Muscle layer of colon (tissue), 2 donors: ENCODE measurements around the gene ZSCAN21.

Experiments used
- H3K27ac ChIP-seq: one replicate; pipeline ENCODE4 v1.7.0; 2013; ENCODE audit warnings: low read depth, mild to moderate bottlenecking, low read length, moderate library complexity
- H3K27me3 ChIP-seq, 2 donors: one replicate each; pipeline ENCODE4 v1.7.0; 2013; ENCODE audit warnings: low read length in 2 of 2, mild to moderate bottlenecking in 2 of 2; ENCODE audit not compliant: insufficient read depth in 2 of 2, control insufficient read depth in 1 of 2
- H3K36me3 ChIP-seq: one replicate; pipeline ENCODE4 v1.7.0; 2013; ENCODE audit warnings: mild to moderate bottlenecking, low read length; ENCODE audit not compliant: insufficient read depth
- H3K4me1 ChIP-seq: one replicate; pipeline ENCODE4 v1.7.0; 2013; ENCODE audit warnings: mild to moderate bottlenecking, low read length; ENCODE audit not compliant: insufficient read depth
- H3K4me3 ChIP-seq, 2 donors: one replicate each; pipeline ENCODE4 v1.7.0; 2013; ENCODE audit warnings: low read length in 2 of 2, low read depth in 1 of 2, mild to moderate bottlenecking in 1 of 2, moderate library complexity in 1 of 2
- H3K9ac ChIP-seq: one replicate; pipeline ENCODE4 v1.7.0; 2013; ENCODE audit warnings: low read length
- H3K9me3 ChIP-seq: one replicate; pipeline ENCODE4 v1.7.0; 2013; ENCODE audit warnings: mild to moderate bottlenecking, low read length
- donor health status: abdominal sarcoma.
- donor health status: Adenocarcinoma of cecum.

Gene ZSCAN21

DNA sequence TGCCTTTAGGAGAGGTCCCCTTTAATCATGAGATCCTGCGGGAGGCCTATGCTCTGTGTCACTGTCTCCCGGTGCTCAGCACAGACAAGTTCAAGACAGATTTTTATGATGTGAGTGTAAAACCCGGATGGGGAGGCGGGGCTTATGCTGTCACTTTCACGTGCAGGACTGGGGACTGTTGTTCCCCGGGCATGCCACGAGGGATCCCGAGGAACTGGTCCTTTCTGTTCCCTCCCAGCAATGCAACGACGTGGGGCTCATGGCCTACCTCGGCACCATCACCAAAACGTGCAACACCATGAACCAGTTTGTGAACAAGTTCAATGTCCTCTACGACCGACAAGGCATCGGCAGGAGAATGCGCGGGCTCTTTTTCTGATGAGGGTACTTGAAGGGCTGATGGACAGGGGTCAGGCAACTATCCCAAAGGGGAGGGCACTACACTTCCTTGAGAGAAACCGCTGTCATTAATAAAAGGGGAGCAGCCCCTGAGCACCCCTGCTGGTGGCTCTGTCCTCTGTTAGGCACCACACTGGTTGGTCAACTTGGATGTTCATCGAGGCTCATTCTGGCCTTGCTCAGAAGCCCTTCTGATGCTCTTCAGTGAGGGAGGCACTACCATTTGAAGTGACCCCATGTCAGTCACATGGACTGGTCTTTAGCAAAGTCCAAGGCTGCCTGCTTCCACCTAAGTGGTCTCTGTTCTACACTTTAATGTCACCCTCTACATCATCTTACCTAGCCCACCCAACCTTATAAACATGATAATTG, 42.0 kb downstream of the ZSCAN21 start:
- H3K4me1 ChIP-seq: peaks cover 22% of the 10 kb centered on the region
- H3K9me3 ChIP-seq: no peaks in the 10 kb centered on the region
- H3K4me3 ChIP-seq: no peak overlapping the region
- H3K9ac ChIP-seq: no peak overlapping the region
- no peaks in the 10 kb centered on the region for H3K27me3 ChIP-seq
- no peak overlapping the region for H3K27ac ChIP-seq
- H3K36me3 ChIP-seq: peaks cover 64% of the 10 kb centered on the region

DNA sequence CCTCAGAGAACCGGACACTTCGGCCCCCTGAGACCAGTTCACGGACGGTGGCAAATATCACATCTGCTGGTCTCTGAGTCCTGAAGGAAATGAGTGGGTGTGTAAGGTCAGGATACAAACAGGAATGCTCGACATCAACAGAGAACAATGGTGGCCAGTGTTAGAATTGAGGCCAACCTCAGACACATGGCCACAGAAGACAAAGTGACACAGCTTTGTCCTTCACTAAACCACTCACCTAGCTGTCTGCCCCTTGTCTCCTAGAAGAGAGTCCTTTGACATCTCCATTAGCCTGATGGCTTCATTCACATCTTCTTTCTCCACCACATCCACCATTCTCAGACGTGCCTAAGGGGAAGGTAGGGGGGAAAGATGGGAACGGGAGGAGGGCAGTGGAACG, 43.5 kb downstream of the ZSCAN21 start:
- H3K9ac ChIP-seq: no peak overlapping the region
- H3K36me3 ChIP-seq: peaks cover 76% of the 10 kb centered on the region
- H3K4me3 ChIP-seq: no peak overlapping the region
- peaks cover 15% of the 10 kb centered on the region for H3K4me1 ChIP-seq
- no peaks in the 10 kb centered on the region for H3K9me3 ChIP-seq
- no peaks in the 10 kb centered on the region for H3K27me3 ChIP-seq
- H3K27ac ChIP-seq: no peak overlapping the region

DNA sequence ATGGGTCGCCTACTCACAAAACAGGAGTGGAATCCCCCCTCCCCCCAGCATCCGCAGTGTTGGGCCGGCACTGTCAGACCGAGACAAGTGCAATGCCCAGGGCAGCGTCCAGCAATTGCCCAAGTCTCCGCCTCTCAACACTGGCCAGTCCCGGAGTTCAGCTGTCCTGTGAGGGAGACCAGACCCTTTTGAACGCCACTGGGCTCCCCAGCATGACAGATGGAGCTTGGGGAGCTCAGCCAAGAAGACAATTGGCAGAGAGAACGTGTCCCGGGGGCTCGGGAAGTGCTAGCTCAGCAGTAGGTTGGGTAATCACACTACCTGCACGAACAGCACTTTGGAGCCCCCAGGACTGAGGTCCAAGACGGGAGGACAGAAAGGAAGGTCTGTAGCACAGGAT, 43.9 kb downstream of the ZSCAN21 start:
- Histone ChIP-seq H3K36me3 (peaks cover 81% of the 10 kb centered on the region), H3K27ac (no peak overlapping the region), H3K27me3 (no peaks in the 10 kb centered on the region), H3K9ac (no peak overlapping the region), H3K4me3 (no peak overlapping the region), H3K9me3 (no peaks in the 10 kb centered on the region), H3K4me1 (peaks cover 11% of the 10 kb centered on the region)

DNA sequence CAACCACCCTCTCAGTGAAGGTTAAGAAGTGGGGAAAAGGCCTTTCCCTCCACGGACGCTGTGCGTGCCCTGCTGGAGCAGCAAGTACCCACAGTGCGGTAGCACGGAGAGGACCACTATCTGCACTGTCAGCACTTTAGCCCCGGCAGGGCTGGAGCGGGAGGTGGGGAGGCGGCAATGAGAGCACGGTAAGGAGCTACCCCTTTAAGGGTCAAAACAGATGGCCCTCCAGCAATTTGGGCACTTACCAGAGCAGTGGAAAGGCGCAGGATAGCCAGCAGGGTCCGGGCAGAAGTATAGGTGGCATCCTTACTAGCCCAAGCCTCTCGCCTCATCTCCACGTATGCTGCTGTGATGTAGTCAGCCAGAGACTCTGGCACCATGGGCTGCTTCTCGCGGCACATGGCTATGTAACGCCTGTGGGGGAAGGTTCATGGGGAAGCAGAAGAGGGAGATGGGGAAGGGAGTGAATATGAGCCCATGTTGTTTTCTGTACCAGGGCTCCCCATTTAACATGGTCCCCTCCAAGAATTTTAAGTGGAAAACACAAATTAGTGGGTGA, 44.4 kb downstream of the ZSCAN21 start:
- Histone ChIP-seq H3K9ac (no peak overlapping the region), H3K36me3 (peaks cover 86% of the 10 kb centered on the region), H3K4me3 (no peak overlapping the region), H3K4me1 (peaks cover 11% of the 10 kb centered on the region), H3K9me3 (no peaks in the 10 kb centered on the region), H3K27ac (no peak overlapping the region), H3K27me3 (no peaks in the 10 kb centered on the region)

DNA sequence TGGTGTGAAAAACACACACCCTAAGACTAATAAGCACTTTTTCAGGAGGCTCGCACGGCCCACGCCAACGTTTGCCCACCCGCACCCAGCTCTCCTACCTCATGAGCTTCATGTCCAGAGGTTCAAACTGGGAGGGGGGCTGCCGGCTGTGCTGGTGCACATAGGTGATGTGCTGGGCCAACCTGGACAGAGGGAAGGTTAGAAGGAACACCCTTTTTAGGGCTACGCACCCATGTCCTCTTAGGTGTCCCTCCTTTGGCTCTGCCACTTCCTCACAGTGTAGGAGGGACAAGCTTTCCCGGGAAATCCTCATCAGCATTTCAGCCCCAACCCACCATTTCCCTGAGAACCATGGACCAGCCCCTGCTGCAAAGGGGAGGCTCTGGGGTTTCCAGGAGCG, 45.7 kb downstream of the ZSCAN21 start:
- no peak overlapping the region for H3K9ac ChIP-seq
- H3K27me3 ChIP-seq: no peaks in the 10 kb centered on the region
- H3K27ac ChIP-seq: no peak overlapping the region
- no peaks in the 10 kb centered on the region for H3K9me3 ChIP-seq
- no peak overlapping the region for H3K4me3 ChIP-seq
- peaks cover 91% of the 10 kb centered on the region for H3K36me3 ChIP-seq
- H3K4me1 ChIP-seq: peaks cover 13% of the 10 kb centered on the region

DNA sequence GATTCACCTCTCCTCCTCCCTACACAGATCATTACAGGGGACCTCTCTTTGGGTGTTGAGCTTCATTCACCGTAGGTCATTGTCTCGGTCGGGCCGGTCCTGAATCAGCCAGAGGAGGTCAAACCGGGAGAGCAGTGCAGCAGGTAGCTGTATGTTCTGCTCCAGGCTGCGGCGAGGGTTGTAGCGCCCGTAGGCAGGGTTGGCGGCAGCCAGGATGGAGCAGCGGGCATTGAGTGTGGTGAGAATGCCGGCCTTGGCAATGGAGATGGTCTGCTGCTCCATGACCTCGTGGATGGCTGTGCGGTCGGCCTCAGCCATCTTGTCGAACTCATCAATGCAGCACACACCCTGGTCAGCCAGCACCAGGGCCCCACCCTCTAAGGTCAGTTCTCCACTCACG, 46.1 kb downstream of the ZSCAN21 start:
- no peak overlapping the region for H3K4me3 ChIP-seq
- peaks cover 13% of the 10 kb centered on the region for H3K4me1 ChIP-seq
- H3K27ac ChIP-seq: no peak overlapping the region
- H3K36me3 ChIP-seq: peaks cover 87% of the 10 kb centered on the region
- no peak overlapping the region for H3K9ac ChIP-seq
- H3K27me3 ChIP-seq: no peaks in the 10 kb centered on the region
- no peaks in the 10 kb centered on the region for H3K9me3 ChIP-seq

DNA sequence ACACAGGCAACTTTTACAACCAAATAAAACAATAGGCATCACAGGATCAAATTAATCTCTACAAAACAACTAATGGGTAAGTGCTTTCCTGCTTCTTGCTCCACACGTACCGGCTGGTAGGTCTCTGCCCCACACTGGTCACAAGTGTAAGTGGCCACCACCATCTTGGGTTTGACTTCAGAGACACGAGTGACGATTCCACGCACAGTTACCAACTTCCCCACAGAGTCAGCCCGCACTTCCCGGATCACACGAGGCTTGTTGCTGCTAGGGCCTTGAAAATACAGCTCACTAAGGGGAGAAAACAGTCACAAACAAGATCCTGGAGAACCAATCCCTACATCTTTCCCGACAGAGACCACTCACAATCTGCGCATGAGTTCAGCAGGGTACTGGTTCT, 49.3 kb downstream of the ZSCAN21 start:
- peaks cover 20% of the 10 kb centered on the region for H3K4me1 ChIP-seq
- H3K27me3 ChIP-seq: no peaks in the 10 kb centered on the region
- no peak overlapping the region for H3K4me3 ChIP-seq
- no peak overlapping the region for H3K9ac ChIP-seq
- H3K9me3 ChIP-seq: no peaks in the 10 kb centered on the region
- peaks cover 67% of the 10 kb centered on the region for H3K36me3 ChIP-seq
- no peak overlapping the region for H3K27ac ChIP-seq

DNA sequence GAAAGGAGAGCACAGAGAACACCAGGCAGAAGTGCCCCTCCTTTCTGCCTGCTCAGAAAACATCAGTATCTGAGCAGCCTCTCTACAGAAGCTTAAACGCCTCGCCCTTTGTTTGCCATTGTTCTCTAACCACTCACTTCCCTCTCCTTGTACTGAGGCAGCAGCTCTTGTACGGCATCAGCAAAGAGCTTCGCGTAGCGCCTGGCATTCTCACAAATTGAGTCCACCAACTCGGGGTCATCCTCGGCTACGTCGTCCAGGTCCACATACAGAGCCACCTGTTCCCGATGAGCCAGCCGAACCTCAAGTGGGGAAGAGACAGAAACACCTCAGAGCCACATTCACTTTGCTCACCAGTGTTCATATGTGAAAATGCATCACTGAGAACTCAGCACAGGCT, 49.9 kb downstream of the ZSCAN21 start:
- H3K27ac ChIP-seq: peak overlapping the region; percentile 76
- peak overlapping the region; percentile 31 for H3K9ac ChIP-seq
- H3K36me3 ChIP-seq: peaks cover 66% of the 10 kb centered on the region

DNA sequence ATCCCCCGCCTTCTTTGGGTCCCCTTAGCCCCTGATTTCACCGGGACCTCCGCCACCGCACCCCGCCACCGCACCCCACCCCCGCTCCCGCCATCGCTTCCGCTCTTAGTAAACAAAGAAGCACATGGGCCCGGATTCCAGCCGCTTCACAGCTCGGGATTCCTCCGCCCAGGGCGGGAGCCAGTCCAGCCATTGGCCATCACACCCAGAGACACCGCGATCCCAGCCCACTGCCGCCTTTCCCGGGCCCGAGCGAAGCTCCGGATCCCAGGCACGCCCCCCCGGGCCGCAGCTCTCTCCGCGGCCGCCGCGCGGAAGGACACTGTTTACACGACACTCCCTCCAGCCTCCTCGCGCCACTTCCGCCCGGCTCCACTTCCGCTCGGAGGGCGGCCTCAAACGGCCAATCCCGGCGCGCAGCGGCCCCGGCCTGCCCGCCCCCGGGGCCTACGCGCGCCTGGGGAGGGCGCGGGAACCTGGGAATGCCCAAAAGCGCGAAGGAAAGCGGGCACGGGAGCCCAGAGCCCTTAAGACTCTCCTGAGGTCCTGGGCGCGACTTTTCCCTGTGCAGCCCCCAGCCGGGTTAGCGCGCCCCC, 50.9 kb downstream of the ZSCAN21 start:
- no peaks in the 10 kb centered on the region for H3K9me3 ChIP-seq
- peak overlapping the region; percentile 76 for H3K27ac ChIP-seq
- peaks cover 57% of the 10 kb centered on the region for H3K36me3 ChIP-seq
- peak overlapping the region; percentile 82 to 90 for H3K4me3 ChIP-seq
- H3K4me1 ChIP-seq: peaks cover 20% of the 10 kb centered on the region
- H3K9ac ChIP-seq: peak overlapping the region; percentile 31
- H3K27me3 ChIP-seq: no peaks in the 10 kb centered on the region

More for the DNA sequence above, 49.9 kb downstream of the ZSCAN21 start:
- Histone ChIP-seq H3K9me3 (no peaks in the 10 kb centered on the region), H3K4me3 (peak overlapping the region; percentile 82 to 90), H3K4me1 (peaks cover 20% of the 10 kb centered on the region), H3K27me3 (no peaks in the 10 kb centered on the region)

DNA sequence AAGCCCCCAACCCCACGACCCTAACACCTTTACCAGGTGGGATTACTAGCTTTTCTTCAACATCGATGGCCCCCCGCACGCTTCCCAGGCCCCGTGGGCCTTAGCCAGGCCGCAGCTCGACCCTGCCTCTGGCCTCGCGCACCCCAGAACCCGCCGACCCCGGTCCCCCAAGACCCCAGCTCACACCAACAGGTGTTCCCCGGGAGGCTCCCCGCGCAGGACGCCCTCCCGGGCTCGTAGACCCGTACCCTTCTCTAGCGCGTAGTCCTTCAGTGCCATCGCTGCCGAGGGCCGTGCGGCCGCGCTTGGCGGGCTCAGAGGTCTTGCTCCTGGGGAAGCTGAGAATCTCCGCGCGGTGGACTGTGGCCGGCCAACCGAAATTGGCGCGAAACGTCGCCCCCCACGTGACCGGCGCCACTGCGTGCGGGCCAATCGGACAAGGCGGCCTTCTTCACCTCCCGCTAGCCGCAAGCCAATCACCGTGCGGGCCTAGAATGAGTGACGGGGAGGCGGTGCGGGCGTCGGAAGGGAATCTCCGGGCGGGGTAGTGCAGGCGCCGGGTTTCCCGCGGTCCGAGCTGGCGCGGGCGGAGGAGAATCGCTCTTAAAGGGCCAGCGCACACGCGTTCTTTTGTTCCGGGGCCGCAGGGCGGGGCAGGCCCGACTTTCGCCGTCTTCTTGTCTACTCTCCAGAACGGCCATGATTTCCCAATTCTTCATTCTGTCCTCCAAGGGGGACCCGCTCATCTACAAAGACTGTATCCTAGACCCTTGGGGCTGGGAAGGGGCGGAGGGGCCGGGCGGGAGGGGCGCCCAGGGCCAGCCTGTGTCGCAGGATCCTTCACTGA, 51.7 kb downstream of the ZSCAN21 start, which contains the start of the genes AP4M1 and MCM7:
Gene AP4M1, plus strand, starts transcription at position 628 of the 847 bp plus-strand sequence. Its CDS starts 72 bp downstream, at position 700.
Gene MCM7, minus strand, starts transcription at position 382 of the 847 bp plus-strand sequence. Its CDS starts 103 bp downstream, at position 279.
- Histone ChIP-seq H3K4me3 (peak within 1 kb of the TSS; percentile 82 to 90), H3K27me3 (no peaks in the 10 kb centered on the region), H3K36me3 (peaks cover 56% of the 10 kb centered on the region), H3K27ac (peak within 1 kb of the TSS; percentile 91), H3K4me1 (peaks cover 20% of the 10 kb centered on the region), H3K9me3 (no peaks in the 10 kb centered on the region), H3K9ac (peak within 1 kb of the TSS; percentile 31)
